Prostate gland (tissue), 2 donors: ENCODE results near the gene SRGAP3.

Experiments
- POLR2A ChIP-seq: fragments of 450-650 bp; IDR thresholded peaks from one replicate; pipeline ENCODE4 v1.6.1; 2016; ENCODE audit warnings: antibody characterized with exemption, mild to moderate bottlenecking
- POLR2AphosphoS5 ChIP-seq: sonication (generic); formaldehyde crosslinking; IDR thresholded peaks from one replicate; pipeline ENCODE4 v1.6.1; 2017; ENCODE audit warnings: antibody characterized with exemption
- TF ChIP-seq, protein P1 (sequence below), 4 experiments: fragments of 200-600 bp in 2 of 4; fragments of 450-650 bp in 2 of 4; sonication (generic) in 2 of 4; IDR thresholded peaks; 1 replicate in 3 of 4; 2 replicates in 1 of 4; pipeline ENCODE4 v1.5.1; 2016 to 2019; ENCODE audit warnings: antibody characterized with exemption in 4 of 4, mild to moderate bottlenecking in 2 of 4, moderate library complexity in 2 of 4

- TF ChIP-seq, protein P1, sequence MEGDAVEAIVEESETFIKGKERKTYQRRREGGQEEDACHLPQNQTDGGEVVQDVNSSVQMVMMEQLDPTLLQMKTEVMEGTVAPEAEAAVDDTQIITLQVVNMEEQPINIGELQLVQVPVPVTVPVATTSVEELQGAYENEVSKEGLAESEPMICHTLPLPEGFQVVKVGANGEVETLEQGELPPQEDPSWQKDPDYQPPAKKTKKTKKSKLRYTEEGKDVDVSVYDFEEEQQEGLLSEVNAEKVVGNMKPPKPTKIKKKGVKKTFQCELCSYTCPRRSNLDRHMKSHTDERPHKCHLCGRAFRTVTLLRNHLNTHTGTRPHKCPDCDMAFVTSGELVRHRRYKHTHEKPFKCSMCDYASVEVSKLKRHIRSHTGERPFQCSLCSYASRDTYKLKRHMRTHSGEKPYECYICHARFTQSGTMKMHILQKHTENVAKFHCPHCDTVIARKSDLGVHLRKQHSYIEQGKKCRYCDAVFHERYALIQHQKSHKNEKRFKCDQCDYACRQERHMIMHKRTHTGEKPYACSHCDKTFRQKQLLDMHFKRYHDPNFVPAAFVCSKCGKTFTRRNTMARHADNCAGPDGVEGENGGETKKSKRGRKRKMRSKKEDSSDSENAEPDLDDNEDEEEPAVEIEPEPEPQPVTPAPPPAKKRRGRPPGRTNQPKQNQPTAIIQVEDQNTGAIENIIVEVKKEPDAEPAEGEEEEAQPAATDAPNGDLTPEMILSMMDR (IDR thresholded peaks at IDR 0.05): no peak
- TF ChIP-seq POLR2A: no peak
- TF ChIP-seq POLR2AphosphoS5: no peak
Observed at GRCh38 chr3:9233101-9233500, 16.3 kb downstream of the SRGAP3 start.
